Measurements from ENCODE around the gene CTIF.

Gene CTIF

GRCh38 chr18:48575658-48576456 is 37.0 kb downstream of the CTIF start:
- no peak for DNase-seq

- DNase-seq: no peak
Measured at GRCh38 chr18:48576457-48576771, 37.6 kb downstream of the CTIF start.

- no peak for DNase-seq
Measured at GRCh38 chr18:48577478-48578190, 38.8 kb downstream of the CTIF start.

GRCh38 chr18:48578289-48578688 is 39.5 kb downstream of the CTIF start:
- DNase-seq: no peak

- DNase-seq: no peak
Measured at GRCh38 chr18:48580066-48580465, 41.2 kb downstream of the CTIF start.

GRCh38 chr18:48580782-48581181 is 42.0 kb downstream of the CTIF start:
- no peak for DNase-seq

- DNase-seq: no peak
Measured at GRCh38 chr18:48581206-48581605, 42.4 kb downstream of the CTIF start.

- DNase-seq: no peak
Measured at GRCh38 chr18:48581941-48582340, 43.1 kb downstream of the CTIF start.

GRCh38 chr18:48582946-48583345 is 44.1 kb downstream of the CTIF start:
- DNase-seq: no peak

GRCh38 chr18:48583573-48583972 is 44.7 kb downstream of the CTIF start:
- DNase-seq: no peak

- no peak for DNase-seq
Measured at GRCh38 chr18:48589797-48590519, 51.1 kb downstream of the CTIF start.

- peak in 1 of 2 experiments; percentile 10 for DNase-seq
Measured at GRCh38 chr18:48590678-48591077, 51.8 kb downstream of the CTIF start.

GRCh38 chr18:48592540-48593171 is 53.8 kb downstream of the CTIF start:
- DNase-seq: no peak

- DNase-seq: no peak
Measured at GRCh38 chr18:48594471-48595094, 55.8 kb downstream of the CTIF start.

- no peak for DNase-seq
Measured at GRCh38 chr18:48595703-48596218, 56.9 kb downstream of the CTIF start.

GRCh38 chr18:48597110-48597509 is 58.3 kb downstream of the CTIF start:
- no peak for DNase-seq

GRCh38 chr18:48597671-48598070 is 58.8 kb downstream of the CTIF start:
- DNase-seq: no peak

GRCh38 chr18:48599391-48599790 is 60.6 kb downstream of the CTIF start:
- DNase-seq: no peak

- no peak for DNase-seq
Measured at GRCh38 chr18:48600046-48600445, 61.2 kb downstream of the CTIF start.

- no peak for DNase-seq
Measured at GRCh38 chr18:48600456-48601090, 61.7 kb downstream of the CTIF start.

GRCh38 chr18:48601343-48601742 is 62.5 kb downstream of the CTIF start:
- no peak for DNase-seq

- DNase-seq: no peak
Measured at GRCh38 chr18:48602759-48603390, 64.0 kb downstream of the CTIF start.

All from SW 1271 (cell line).